ENCODE data around the gene BRICD5. TPM values are rescaled to one million over a fixed set of nuclear protein-coding genes. Genes with fewer than 3 reads are reported as not detected.

BRICD5 gene
- total and polyA plus RNA-seq, 2 donors from 2014 or later, result 7.2 to 8.2 TPM

GRCh38 chr16:2180962-2181923, 29.4 kb downstream of the BRICD5 start:
- no peaks in the 10 kb centered on the region for H3K27me3 ChIP-seq (ENCODE audit: control insufficient read depth, insufficient read depth, low read length)
- no peak overlapping the region for H3K4me3 ChIP-seq (ENCODE audit: low read length in 3 of 3)
- no peak overlapping the region for H3K27ac ChIP-seq (ENCODE audit: low read depth in 2 of 2, low read length in 2 of 2)
- TF ChIP-seq, protein P1, sequence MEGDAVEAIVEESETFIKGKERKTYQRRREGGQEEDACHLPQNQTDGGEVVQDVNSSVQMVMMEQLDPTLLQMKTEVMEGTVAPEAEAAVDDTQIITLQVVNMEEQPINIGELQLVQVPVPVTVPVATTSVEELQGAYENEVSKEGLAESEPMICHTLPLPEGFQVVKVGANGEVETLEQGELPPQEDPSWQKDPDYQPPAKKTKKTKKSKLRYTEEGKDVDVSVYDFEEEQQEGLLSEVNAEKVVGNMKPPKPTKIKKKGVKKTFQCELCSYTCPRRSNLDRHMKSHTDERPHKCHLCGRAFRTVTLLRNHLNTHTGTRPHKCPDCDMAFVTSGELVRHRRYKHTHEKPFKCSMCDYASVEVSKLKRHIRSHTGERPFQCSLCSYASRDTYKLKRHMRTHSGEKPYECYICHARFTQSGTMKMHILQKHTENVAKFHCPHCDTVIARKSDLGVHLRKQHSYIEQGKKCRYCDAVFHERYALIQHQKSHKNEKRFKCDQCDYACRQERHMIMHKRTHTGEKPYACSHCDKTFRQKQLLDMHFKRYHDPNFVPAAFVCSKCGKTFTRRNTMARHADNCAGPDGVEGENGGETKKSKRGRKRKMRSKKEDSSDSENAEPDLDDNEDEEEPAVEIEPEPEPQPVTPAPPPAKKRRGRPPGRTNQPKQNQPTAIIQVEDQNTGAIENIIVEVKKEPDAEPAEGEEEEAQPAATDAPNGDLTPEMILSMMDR (IDR thresholded peaks at IDR 0.05; ENCODE audit: borderline replicate concordance, extremely low read depth, insufficient read depth), result no peak
- H3K36me3 ChIP-seq (ENCODE audit: control insufficient read depth in 2 of 3, insufficient read depth in 3 of 3, low read length in 3 of 3), result no peaks in the 10 kb centered on the region
- FAIRE-seq (no peak), DNase-seq (no peak)
- intact Hi-C loops (cut with DNase I), result no loop called here
- H3K9ac ChIP-seq (ENCODE audit: low read length in 3 of 3), result no peak overlapping the region
- H3K4me1 ChIP-seq (ENCODE audit: control insufficient read depth in 2 of 3, insufficient read depth in 2 of 3, low read depth in 1 of 3, low read length in 3 of 3), result no peaks in the 10 kb centered on the region
- no peaks in the 10 kb centered on the region for H3K9me3 ChIP-seq (ENCODE audit: control insufficient read depth in 2 of 3, insufficient read depth in 1 of 3, low read length in 3 of 3)

GRCh38 chr16:2180461-2180860, 30.2 kb downstream of the BRICD5 start:
- Histone ChIP-seq H3K4me1 (ENCODE audit: control insufficient read depth in 2 of 3, insufficient read depth in 2 of 3, low read depth in 1 of 3, low read length in 3 of 3) (no peaks in the 10 kb centered on the region), H3K27ac (ENCODE audit: low read depth in 2 of 2, low read length in 2 of 2) (no peak overlapping the region), H3K4me3 (ENCODE audit: low read length in 3 of 3) (no peak overlapping the region), H3K36me3 (ENCODE audit: control insufficient read depth in 2 of 3, insufficient read depth in 3 of 3, low read length in 3 of 3) (peaks cover 0 to 3% (median 2%) of the 10 kb centered on the region in 3 donors), H3K9ac (ENCODE audit: low read length in 3 of 3) (no peak overlapping the region), H3K9me3 (ENCODE audit: control insufficient read depth in 2 of 3, insufficient read depth in 1 of 3, low read length in 3 of 3) (no peaks in the 10 kb centered on the region), H3K27me3 (ENCODE audit: control insufficient read depth, insufficient read depth, low read length) (no peaks in the 10 kb centered on the region)
- intact Hi-C loops (cut with DNase I), result no loop called here
- TF ChIP-seq, protein P1 (IDR thresholded peaks at IDR 0.05; ENCODE audit: borderline replicate concordance, extremely low read depth, insufficient read depth), result no peak
- FAIRE-seq (no peak), DNase-seq (no peak)

DNA sequence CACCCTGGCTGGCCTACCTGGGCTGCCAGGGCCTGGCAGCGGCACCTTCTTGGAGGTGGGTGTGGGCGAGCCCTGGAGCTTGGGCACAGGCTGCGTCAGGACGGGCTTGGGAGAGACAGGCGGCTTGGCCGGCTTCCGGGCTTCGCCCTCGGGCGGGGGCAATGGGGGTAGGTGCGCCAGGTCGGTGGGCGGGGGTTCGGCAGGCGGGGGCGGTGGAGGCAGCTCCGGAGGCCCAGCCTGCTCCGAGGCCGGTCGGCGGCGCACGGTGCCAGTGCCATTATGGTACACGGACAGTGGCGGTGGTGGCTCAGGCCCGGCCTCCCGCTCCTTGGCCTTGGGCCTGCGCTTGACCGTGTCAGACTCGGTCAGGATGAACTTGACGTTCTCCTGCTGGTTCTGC, 31.1 kb downstream of the BRICD5 start:
- DNase-seq (no peak), FAIRE-seq (no peak)

More for the DNA sequence above, 31.1 kb downstream of the BRICD5 start:
- Histone ChIP-seq H3K4me1 (ENCODE audit: control insufficient read depth in 2 of 3, insufficient read depth in 2 of 3, low read depth in 1 of 3, low read length in 3 of 3) (no peaks in the 10 kb centered on the region), H3K27ac (ENCODE audit: low read depth in 2 of 2, low read length in 2 of 2) (no peak overlapping the region), H3K9ac (ENCODE audit: low read length in 3 of 3) (no peak overlapping the region), H3K36me3 (ENCODE audit: control insufficient read depth in 2 of 3, insufficient read depth in 3 of 3, low read length in 3 of 3) (peaks cover 0 to 7% (median 6%) of the 10 kb centered on the region in 3 donors), H3K9me3 (ENCODE audit: control insufficient read depth in 2 of 3, insufficient read depth in 1 of 3, low read length in 3 of 3) (no peaks in the 10 kb centered on the region), H3K4me3 (ENCODE audit: low read length in 3 of 3) (no peak overlapping the region), H3K27me3 (ENCODE audit: control insufficient read depth, insufficient read depth, low read length) (no peaks in the 10 kb centered on the region)
- intact Hi-C loops (cut with DNase I), result no loop called here
- TF ChIP-seq, protein P1 (IDR thresholded peaks at IDR 0.05; ENCODE audit: borderline replicate concordance, extremely low read depth, insufficient read depth), result no peak

All from kidney (tissue), 14 donors.